GM12801 (cell line): Measurements from ENCODE around the gene IL1RAPL2.

ENCODE experiments used
- TF ChIP-seq, protein P1 (sequence below): IDR thresholded peaks from one replicate; pipeline ENCODE4 v1.5.1; 2011; ENCODE audit warnings: control low read depth; ENCODE audit not compliant: insufficient read length; ENCODE audit errors: extremely low read depth

IL1RAPL2 gene

GRCh38 chrX:105648732-105649131 is 1082.7 kb downstream of the IL1RAPL2 start:
- TF ChIP-seq, protein P1, sequence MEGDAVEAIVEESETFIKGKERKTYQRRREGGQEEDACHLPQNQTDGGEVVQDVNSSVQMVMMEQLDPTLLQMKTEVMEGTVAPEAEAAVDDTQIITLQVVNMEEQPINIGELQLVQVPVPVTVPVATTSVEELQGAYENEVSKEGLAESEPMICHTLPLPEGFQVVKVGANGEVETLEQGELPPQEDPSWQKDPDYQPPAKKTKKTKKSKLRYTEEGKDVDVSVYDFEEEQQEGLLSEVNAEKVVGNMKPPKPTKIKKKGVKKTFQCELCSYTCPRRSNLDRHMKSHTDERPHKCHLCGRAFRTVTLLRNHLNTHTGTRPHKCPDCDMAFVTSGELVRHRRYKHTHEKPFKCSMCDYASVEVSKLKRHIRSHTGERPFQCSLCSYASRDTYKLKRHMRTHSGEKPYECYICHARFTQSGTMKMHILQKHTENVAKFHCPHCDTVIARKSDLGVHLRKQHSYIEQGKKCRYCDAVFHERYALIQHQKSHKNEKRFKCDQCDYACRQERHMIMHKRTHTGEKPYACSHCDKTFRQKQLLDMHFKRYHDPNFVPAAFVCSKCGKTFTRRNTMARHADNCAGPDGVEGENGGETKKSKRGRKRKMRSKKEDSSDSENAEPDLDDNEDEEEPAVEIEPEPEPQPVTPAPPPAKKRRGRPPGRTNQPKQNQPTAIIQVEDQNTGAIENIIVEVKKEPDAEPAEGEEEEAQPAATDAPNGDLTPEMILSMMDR: no peak

GRCh38 chrX:105650577-105650976 is 1084.6 kb downstream of the IL1RAPL2 start:
- TF ChIP-seq, protein P1: no peak

- TF ChIP-seq, protein P1: no peak
Observed at GRCh38 chrX:105650986-105651385, 1085.0 kb downstream of the IL1RAPL2 start.

GRCh38 chrX:105653891-105654290 is 1087.9 kb downstream of the IL1RAPL2 start:
- TF ChIP-seq, protein P1: no peak

- TF ChIP-seq, protein P1: no peak
Observed at GRCh38 chrX:105658136-105658535, 1092.1 kb downstream of the IL1RAPL2 start.

GRCh38 chrX:105662248-105662647 is 1096.2 kb downstream of the IL1RAPL2 start:
- TF ChIP-seq, protein P1: no peak

- TF ChIP-seq, protein P1: no peak
Observed at GRCh38 chrX:105664243-105664642, 1098.2 kb downstream of the IL1RAPL2 start.

DNA sequence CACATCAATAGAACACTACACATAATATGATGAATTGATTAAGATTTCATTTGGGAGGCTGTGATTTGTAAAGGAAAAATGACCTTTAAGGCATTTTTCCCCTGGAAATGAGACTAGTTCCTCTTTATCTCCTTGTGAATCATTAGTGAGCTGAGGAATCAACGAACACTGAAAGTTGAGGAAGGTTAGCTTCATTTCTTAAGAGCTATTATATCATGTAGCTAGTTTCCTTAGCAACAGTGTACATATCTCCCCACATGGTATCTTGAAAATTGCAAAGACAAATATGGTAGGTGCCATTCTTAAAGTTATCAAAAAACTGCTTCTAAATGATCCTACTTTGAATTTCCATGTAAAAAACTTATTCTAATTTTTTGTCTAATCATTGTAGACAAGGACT is 1128.8 kb downstream of the IL1RAPL2 start:
- TF ChIP-seq, protein P1: no peak
